Karpas-422 (cell line): ENCODE measurements around the gene ZNF519. TPM values are rescaled to one million over a fixed set of nuclear protein-coding genes. Genes with fewer than 3 reads are reported as not detected.
"Not testable (repeated sequence)": the region's sequence is repeated elsewhere in the genome, so short reads cannot be mapped to it uniquely, and the experiment has no call there.

Experiments
- DNase-seq: peaks from one replicate; pipeline ENCODE4 v3.0.0-alpha.2; 2015
- H2AFZ ChIP-seq: fragments of 200-600 bp; sonication (generic); 2 replicates; pipeline ENCODE4 v1.6.1; 2014; ENCODE audit warnings: antibody characterized with exemption, low read length, mixed read lengths
- H3K27ac ChIP-seq: fragments of 200-600 bp; sonication (generic); 2 replicates; pipeline ENCODE4 v1.5.1; 2014; ENCODE audit warnings: mild to moderate bottlenecking, low read length, moderate library complexity
- H3K27me3 ChIP-seq: fragments of 200-600 bp; sonication (generic); 2 replicates; pipeline ENCODE4 v1.6.1; 2014; ENCODE audit warnings: low read length, mixed read lengths
- H3K36me3 ChIP-seq: fragments of 200-600 bp; sonication (generic); 2 replicates; pipeline ENCODE4 v1.6.1; 2014; ENCODE audit warnings: low read length, mixed read lengths; ENCODE audit not compliant: insufficient read depth
- H3K4me1 ChIP-seq: fragments of 200-600 bp; sonication (generic); 2 replicates; pipeline ENCODE4 v1.6.1; 2014; ENCODE audit warnings: mild to moderate bottlenecking, low read length, mixed read lengths
- H3K4me2 ChIP-seq: fragments of 200-600 bp; sonication (generic); 2 replicates; pipeline ENCODE4 v1.6.1; 2014; ENCODE audit warnings: low read length, low read depth, mild to moderate bottlenecking; ENCODE audit not compliant: poor library complexity, severe bottlenecking
- H3K4me3 ChIP-seq: fragments of 200-600 bp; sonication (generic); 2 replicates; pipeline ENCODE4 v1.5.1; 2014; ENCODE audit warnings: mild to moderate bottlenecking, antibody characterized with exemption, low read length, mixed read lengths
- H3K79me2 ChIP-seq: fragments of 200-600 bp; sonication (generic); 2 replicates; pipeline ENCODE4 v1.6.1; 2014; ENCODE audit warnings: mild to moderate bottlenecking, low read length, mixed read lengths
- H3K9ac ChIP-seq: fragments of 200-600 bp; sonication (generic); 2 replicates; pipeline ENCODE4 v1.6.0; 2014; ENCODE audit warnings: low read length
- H3K9me2 ChIP-seq: fragments of 200-600 bp; sonication (generic), shearing (Covaris generic); replicated peaks from 2 replicates; pipeline ENCODE4 v1.6.0; 2014; ENCODE audit warnings: mild to moderate bottlenecking, low read length, moderate library complexity; ENCODE audit not compliant: insufficient read depth
- H3K9me3 ChIP-seq: fragments of 300-700, 200-600 bp; sonication (generic); 2 replicates; pipeline ENCODE4 v1.6.1; 2014; ENCODE audit warnings: low read length, mixed read lengths
- H4K20me1 ChIP-seq: fragments of 200-600 bp; sonication (generic); 2 replicates; pipeline ENCODE4 v1.6.1; 2014; ENCODE audit warnings: mild to moderate bottlenecking, antibody characterized with exemption, low read length, low read depth; ENCODE audit not compliant: insufficient read depth
- total RNA-seq: library from RNA; depleted of rRNA; stranded (reverse); fragments of >200 nt; shearing (Covaris generic); gene quantifications from 2 replicates; pipeline ENCODE4 v1.2.3, GENCODE V29; 2014; ENCODE audit warnings: low replicate concordance; rRNA removed

The ZNF519 gene
- 6.5 and 29.0 TPM in 2 replicates for total RNA-seq

GRCh38 chr18:14132271-14132700 is at the start of gene ZNF519:
Gene ZNF519 (minus strand): TSS chr18:14132435. CDS start chr18:14132277, 158 bp downstream.
- not testable (repeated sequence) for H3K36me3 ChIP-seq, H3K27me3 ChIP-seq, H3K27ac ChIP-seq, H4K20me1 ChIP-seq, H3K9me2 ChIP-seq, H3K9me3 ChIP-seq
- H3K79me2 ChIP-seq, result peaks cover 44% of the 10 kb centered on the region
- peak; percentile 97 for DNase-seq
- peak within 1 kb of the TSS; percentile 76 for H3K9ac ChIP-seq
- peak within 1 kb of the TSS; percentile 91 for H3K4me2 ChIP-seq
- H3K4me3 ChIP-seq, result peak within 1 kb of the TSS; percentile 77
- H3K4me1 ChIP-seq, result peaks cover 15% of the 10 kb centered on the region
- H2AFZ ChIP-seq, result peak within 1 kb of the TSS; percentile 86

DNA sequence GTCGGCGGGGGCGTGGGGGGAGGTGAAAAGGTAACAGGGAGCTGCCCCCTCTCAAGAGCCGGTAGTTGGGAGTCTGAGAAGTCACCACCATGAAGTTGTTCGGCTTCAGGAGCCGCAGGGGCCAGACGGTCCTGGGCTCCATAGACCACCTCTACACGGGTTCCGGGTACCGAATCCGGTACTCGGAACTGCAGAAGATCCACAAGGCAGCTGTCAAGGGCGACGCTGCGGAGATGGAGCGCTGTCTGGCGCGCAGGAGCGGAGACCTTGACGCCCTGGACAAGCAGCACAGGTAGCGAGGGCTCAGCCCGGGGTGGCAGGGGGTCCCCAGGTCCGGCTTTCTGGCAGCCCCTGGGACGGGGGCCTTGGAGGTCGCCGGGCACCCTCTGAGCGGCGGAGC is 47.1 kb upstream of the ZNF519 start:
- H3K4me1 ChIP-seq, result no peaks in the 10 kb centered on the region
- H3K27ac ChIP-seq, result no peak overlapping the region
- H3K9me2 ChIP-seq, result no peaks in the 10 kb centered on the region
- no peak overlapping the region for H3K4me2 ChIP-seq
- no peak overlapping the region for H2AFZ ChIP-seq
- no peaks in the 10 kb centered on the region for H4K20me1 ChIP-seq
- no peaks in the 10 kb centered on the region for H3K79me2 ChIP-seq
- DNase-seq, result no peak
- H3K4me3 ChIP-seq, result no peak overlapping the region
- H3K36me3 ChIP-seq, result no peaks in the 10 kb centered on the region
- no peak overlapping the region for H3K9ac ChIP-seq
- no peaks in the 10 kb centered on the region for H3K9me3 ChIP-seq
- H3K27me3 ChIP-seq, result no peaks in the 10 kb centered on the region

GRCh38 chr18:14178321-14179196 is 46.3 kb upstream of the ZNF519 start:
- not testable (repeated sequence) for H4K20me1 ChIP-seq, H3K4me3 ChIP-seq, H3K9me3 ChIP-seq, H3K9ac ChIP-seq, H3K79me2 ChIP-seq, H3K4me1 ChIP-seq, H3K27me3 ChIP-seq, H3K9me2 ChIP-seq, H2AFZ ChIP-seq, H3K27ac ChIP-seq, H3K4me2 ChIP-seq, H3K36me3 ChIP-seq
- DNase-seq, result peak; percentile 60

DNA sequence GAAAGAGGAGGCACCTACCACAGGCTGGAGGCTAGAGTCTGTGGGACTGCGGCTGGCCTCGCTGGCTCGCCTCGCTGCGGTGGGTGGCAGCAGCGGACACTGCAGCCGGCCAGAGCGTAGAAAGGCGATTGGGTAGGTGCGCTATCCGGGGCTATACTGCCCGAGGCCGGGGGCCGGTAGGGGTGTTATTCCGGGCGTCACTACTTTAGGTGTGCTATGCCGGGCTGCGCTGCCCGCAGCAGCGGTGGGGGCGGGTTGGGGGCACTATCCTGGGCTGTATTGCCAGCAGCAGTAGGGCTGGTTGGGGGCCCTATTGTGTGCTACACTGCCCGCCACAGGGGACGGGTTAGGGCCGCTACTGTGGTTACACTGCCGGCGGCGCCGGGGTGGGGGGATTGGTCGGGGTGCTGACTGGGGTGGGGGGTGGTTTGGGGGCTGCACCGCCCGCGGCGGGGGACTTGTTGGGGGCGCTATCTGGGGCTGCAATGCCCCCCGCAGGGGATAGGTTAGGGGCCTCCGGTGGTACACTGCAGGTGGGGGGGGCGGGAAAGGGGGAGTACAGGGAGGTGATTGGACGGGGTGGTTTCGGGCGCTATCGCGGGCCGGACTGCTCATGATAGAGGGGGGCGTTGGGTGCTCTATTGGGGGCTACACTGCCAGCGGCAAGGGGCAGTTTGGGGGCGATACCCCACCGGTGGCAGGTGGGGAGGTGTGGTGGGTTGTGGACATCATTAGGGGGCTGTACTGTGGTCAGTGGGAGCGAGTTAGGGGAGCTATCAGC is 45.5 kb upstream of the ZNF519 start:
- H3K27me3 ChIP-seq, H3K4me3 ChIP-seq, H3K79me2 ChIP-seq, H3K36me3 ChIP-seq, H4K20me1 ChIP-seq, H3K4me2 ChIP-seq, H3K9me3 ChIP-seq, DNase-seq, H3K9ac ChIP-seq, H2AFZ ChIP-seq, H3K27ac ChIP-seq, H3K9me2 ChIP-seq, H3K4me1 ChIP-seq: not testable (repeated sequence)

DNA sequence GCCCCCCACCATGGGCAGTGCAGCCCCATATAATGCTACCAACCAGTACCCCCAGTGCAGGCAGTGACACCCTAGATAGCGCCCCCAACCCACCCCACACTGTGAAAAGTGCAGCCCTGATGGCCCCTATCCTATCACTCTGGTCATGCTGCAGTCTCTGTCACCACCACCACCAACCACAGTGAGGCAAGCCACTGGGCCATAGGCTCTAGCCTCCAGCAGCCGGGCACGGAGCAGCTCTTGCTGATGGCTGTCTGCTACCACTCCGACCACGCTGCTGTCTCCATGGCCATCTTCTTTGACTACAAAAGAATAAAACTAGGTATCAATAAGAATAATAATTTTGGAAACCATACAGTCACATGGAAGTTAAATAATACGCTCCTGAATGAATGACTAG is 43.2 kb upstream of the ZNF519 start:
- not testable (repeated sequence) for H3K9ac ChIP-seq, H3K36me3 ChIP-seq, H3K27me3 ChIP-seq, H2AFZ ChIP-seq, H3K9me2 ChIP-seq, H3K27ac ChIP-seq, DNase-seq, H3K4me3 ChIP-seq, H3K9me3 ChIP-seq, H4K20me1 ChIP-seq, H3K79me2 ChIP-seq, H3K4me1 ChIP-seq, H3K4me2 ChIP-seq

DNA sequence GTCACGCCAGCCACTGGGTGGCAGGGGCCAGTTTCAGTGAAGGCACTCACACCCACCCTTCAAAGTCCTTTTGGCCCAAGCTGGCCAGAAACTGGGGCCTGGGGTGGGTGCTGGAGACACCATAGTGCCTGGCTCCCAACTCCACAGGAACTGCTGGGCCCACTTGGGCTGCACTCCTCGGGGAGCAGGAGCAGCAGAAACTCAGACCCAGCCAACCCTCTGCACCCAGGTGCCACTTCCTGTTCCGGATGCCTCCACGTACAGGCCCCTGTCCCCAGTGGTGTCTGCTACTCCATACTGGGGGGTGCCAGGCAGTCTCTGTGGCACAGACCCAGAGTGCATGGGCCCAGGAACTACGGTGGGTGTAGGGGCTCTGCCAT is 42.5 kb upstream of the ZNF519 start:
- no peaks in the 10 kb centered on the region for H3K9me3 ChIP-seq
- no peaks in the 10 kb centered on the region for H3K4me1 ChIP-seq
- H3K9ac ChIP-seq, result no peak overlapping the region
- no peaks in the 10 kb centered on the region for H3K79me2 ChIP-seq
- H3K27ac ChIP-seq, result no peak overlapping the region
- no peaks in the 10 kb centered on the region for H4K20me1 ChIP-seq
- no peak overlapping the region for H3K4me2 ChIP-seq
- no peak overlapping the region for H2AFZ ChIP-seq
- H3K36me3 ChIP-seq, result no peaks in the 10 kb centered on the region
- H3K4me3 ChIP-seq, result no peak overlapping the region
- no peak for DNase-seq
- no peaks in the 10 kb centered on the region for H3K27me3 ChIP-seq
- no peaks in the 10 kb centered on the region for H3K9me2 ChIP-seq

DNA sequence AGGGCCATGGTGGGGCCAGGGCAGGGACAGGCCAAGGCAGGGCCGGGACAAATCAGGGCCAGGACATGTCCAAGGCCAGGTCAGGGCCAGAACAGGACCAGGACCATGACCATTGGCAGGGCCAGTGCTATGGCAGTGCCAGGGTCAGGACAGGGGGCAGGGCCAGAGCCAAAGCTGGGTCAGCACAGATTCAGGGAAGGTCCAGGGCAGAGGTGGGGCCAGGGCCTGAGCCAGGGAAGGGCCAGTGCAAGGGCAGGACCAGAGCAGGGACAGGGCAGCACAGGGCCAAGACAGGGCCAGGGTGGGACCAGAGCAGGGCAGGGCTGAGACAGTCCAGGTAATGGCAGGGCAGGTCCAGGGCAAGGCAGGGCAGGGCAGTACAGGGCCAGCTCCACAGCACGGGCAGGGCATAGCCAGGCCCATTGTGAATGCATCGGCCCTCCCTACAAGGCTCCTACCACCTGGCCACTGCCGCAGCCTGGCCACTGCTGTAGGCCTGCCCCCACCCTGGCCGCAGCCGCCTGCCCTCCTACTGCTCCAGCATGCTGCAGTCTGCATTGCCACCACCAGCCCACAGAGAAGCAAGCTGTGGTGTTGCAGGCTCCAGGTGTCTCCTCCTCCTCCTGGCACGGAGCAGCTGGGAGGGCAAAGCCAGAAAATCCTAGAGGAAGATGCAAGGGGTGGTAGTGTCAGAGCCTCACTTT is 41.9 kb upstream of the ZNF519 start:
- not testable (repeated sequence) for H3K4me2 ChIP-seq, H3K9me2 ChIP-seq, H3K27me3 ChIP-seq, H3K79me2 ChIP-seq, H3K9me3 ChIP-seq, DNase-seq, H3K27ac ChIP-seq, H3K4me1 ChIP-seq, H3K36me3 ChIP-seq, H2AFZ ChIP-seq, H4K20me1 ChIP-seq, H3K9ac ChIP-seq, H3K4me3 ChIP-seq
